Stimulated activated CD8-positive, alpha-beta memory T cell treated with anti-CD3 and anti-CD28 coated beads, Interleukin-2, amount 100 ng/mL, for 1 hour (primary cell): ENCODE measurements around the gene CFAP46.

ENCODE experiments used
- DNase-seq, 2 donors: peaks; one replicate each; pipeline ENCODE4 v3.0.0-alpha.2; 2020; ENCODE audit warnings: low read depth in 2 of 2

Gene CFAP46

GRCh38 chr10:132942101-132943057, at the start of gene CFAP46:
Gene CFAP46 (minus strand): TSS chr10:132942570. CDS start chr10:132942484, 86 bp downstream.
- DNase-seq: no peak

GRCh38 chr10:132991706-132992432, 49.5 kb upstream of the CFAP46 start:
- DNase-seq: no peak

DNA sequence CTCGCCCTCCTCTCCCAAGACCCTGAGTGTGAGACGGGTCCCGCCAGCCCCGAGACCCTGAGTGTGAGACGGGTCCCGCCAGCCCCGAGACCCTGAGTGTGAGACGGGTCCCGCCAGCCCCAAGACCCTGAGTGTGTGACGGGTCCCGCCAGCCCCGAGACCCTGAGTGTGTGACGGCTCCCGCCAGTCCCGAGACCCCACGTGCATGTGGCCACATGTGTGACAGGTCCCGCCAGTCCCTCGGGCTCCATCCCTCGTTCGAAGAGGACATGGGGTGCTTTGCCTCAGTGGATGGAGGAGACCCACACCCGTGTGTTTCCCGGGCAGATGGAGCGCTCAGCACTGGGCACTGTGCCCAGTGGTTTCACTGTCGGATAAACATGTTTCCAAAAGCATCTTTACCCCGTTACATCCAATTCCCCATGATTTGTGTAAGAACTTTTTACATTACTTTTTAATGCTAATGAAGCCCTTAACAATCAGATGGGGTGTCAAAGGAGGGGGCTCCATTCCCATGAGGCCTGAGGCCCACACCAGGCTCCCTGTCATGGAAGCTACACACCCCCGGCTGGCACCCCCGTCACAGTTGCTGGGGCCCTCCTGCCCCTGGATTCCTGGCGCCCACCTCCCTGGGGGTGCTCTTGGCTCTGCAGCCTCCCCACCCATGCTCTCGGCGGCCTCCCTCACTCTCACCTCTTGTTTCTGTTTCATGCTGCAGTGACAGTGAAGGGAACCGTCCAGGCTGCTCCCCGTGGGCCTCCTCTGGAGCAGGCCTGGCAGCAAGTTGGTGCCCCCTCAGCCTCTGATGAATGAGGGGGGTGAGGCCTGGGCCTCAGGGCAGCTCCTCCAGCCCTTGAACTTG, 48.5 kb upstream of the CFAP46 start:
- no peak for DNase-seq

GRCh38 chr10:132989476-132990415, 47.4 kb upstream of the CFAP46 start:
- DNase-seq: no peak

- no peak for DNase-seq
Measured at GRCh38 chr10:132988988-132989387, 46.6 kb upstream of the CFAP46 start.

GRCh38 chr10:132987671-132988571, 45.6 kb upstream of the CFAP46 start:
- DNase-seq: no peak

GRCh38 chr10:132986978-132987377, 44.6 kb upstream of the CFAP46 start:
- DNase-seq: no peak

DNA sequence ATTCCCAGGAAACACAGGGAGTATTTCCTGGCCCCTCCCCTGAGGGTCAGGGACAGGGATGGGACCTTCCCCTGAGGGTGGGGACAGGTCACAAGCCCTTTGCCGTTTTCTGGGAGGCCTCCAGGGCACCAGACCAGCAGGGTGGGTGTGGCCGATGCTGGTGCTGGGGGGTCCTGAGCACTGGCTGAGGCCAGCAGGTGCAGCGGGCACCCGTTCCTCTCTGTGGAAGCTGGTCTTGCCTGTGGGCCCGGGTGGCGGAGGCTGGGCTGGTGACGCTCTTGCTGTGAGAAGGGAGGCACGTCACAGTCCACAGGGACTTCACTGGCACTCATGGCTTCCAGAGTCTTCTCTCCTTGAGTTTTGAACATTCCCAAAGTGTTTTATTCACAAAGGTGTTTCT, 44.2 kb upstream of the CFAP46 start:
- no peak for DNase-seq

DNA sequence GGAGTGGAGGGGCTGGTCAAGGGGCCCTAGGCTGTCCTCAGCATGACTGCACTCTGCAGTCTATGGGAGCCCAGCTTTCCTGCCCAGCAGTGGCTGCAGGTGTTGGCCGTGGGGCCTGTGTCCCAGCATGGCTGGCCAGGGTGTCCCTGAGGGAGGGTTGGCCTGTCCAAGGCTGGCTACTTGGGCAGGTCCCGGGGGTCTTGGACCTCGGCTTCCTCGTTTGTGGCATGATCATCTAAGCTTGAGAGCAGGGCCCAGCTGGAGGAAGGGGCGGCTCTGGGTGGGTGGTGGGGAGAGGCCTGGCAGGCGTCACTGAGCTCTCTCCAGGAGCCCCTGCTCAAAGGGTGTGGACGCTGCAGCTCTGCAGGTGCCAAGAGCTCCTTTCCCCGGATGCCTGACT, 43.7 kb upstream of the CFAP46 start:
- DNase-seq: no peak

DNA sequence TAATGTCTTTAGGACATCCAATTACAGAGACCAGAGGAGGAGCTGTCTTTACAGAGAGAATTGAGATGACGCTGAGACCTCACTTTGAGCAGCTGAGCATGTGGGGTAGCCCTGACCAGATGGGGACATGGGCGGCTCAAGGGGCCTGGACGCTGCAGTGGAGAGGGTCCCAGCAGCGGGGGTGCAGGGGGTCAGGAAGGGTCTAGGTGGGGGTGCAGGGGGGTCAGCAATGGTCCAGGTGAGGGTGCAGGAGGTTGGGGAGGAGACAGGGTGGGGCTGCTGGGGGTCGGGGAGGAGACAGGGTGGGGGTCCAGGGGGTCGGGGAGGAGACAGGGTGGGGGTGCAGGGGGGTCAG, 43.2 kb upstream of the CFAP46 start:
- DNase-seq: no peak

DNA sequence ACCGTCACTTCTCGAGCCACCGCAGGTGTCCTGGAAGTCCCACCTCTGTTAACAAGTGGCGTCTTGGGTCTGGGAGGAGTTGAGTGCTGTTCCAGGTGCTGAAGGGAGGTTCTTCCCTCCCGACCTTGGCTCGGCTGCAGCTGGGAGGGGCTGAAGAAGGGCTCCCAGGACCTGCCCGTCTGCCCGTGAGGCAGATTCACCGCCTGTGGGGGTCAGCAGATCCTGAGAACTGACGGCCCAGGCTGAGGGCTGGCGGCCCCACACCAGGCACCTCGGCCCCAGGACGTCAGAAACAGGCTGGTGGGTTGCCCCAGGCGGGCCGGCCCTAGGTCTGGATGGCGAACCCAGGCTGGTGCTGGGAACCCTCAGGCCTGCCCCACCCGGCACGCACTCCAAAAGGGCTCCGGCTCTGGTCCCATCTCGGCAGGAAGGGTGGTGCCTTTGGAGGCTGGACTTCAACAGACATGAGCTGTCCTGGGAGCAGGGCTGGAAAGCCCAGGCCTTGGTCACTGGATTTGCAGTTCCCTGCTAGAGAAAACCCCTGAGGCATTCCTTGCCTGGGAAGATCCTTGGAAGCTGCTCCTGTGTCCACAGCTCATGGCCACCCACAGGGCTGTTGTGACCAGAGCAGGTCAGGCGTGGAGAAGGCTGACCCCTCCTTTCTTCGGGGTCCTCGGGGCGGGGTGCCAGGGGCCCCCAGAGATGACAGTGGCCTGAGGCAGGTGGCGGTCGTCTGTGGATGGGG, 42.6 kb upstream of the CFAP46 start:
- no peak for DNase-seq

DNA sequence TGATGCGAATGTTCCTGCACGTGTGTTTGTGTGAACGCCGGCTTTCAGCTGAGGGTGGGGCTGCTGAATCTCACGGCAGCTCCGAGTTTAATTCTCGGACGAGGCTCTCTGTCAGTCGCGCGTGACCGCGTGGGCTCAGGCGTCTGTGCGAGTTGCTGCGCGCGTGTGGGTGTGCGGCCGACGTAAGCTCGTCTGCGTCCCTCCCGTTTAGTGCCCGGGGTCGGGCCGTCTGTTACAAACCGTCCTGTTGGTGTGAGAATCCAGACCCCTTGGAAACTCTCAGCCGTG, 41.6 kb upstream of the CFAP46 start:
- no peak for DNase-seq

DNA sequence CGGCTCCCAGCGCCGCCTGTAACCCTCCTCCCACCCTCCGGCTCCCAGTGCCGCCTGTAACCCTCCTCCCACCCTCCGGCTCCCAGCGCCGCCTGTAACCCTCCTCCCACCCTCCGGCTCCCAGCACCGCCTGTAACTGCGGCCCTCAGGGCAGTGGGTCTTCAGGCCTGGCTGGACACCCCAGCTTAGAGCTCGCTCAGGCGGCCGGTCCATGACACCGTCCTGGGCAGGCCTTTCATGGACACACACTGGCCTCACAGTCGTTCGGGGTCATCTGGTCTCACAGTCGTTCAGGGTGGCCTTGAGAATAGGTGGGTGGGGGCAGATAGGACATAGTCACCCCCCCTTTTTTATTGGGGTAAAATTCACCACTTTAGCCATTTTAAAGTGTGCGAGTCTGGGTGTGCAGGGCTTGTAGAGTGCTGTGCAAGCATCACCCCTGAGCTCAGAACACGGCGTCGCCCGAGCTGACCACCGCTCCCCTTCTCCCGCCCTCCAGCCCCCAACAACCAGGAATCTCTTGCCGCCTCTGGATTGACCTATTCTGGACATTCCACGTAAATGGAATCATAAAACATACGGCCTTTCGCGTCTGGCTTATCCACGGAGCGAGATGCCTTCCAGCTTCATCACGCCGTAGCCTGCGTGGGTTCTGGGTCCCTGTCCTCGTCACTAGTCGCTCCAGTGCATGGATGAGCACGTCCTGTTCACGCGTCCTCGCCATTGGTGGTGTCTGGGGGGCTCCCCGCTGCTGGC, 41.1 kb upstream of the CFAP46 start:
- DNase-seq: no peak

DNA sequence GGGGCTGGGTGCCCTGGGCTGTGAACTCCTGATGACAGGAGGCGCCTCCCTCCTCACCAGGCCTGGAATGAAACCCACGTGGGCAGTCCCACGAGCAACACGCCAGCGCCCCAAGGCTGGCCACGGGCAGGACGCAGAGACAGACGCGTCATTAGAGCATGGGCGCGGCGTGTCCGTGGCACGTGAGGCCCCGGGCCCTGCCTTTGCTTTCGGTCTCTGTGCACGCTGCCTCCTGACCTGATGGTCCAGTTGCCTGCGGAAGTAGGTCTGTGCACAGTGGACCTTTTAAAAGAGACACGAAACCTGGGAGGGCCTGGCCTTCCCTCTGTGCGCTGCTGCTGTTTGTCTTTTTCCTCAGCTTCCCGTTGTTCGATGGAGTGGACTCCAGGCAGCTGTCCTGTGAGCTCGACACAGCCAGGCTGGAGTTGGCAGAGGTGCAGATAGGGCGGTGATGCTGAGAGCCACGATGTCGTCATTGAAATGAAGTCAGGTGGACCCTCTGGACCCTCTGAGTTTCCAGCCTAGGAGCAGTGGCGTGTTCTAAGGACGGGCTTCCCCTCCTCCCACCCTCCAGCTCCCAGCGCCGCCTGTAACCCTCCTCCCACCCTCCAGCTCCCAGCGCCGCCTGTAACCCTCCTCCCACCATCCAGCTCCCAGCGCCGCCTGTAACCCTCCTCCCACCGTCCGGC, 40.1 kb upstream of the CFAP46 start:
- no peak for DNase-seq

GRCh38 chr10:132981746-132982145, 39.4 kb upstream of the CFAP46 start:
- DNase-seq: no peak

- DNase-seq: no peak
Measured at GRCh38 chr10:132981173-132981555, 38.8 kb upstream of the CFAP46 start.

DNA sequence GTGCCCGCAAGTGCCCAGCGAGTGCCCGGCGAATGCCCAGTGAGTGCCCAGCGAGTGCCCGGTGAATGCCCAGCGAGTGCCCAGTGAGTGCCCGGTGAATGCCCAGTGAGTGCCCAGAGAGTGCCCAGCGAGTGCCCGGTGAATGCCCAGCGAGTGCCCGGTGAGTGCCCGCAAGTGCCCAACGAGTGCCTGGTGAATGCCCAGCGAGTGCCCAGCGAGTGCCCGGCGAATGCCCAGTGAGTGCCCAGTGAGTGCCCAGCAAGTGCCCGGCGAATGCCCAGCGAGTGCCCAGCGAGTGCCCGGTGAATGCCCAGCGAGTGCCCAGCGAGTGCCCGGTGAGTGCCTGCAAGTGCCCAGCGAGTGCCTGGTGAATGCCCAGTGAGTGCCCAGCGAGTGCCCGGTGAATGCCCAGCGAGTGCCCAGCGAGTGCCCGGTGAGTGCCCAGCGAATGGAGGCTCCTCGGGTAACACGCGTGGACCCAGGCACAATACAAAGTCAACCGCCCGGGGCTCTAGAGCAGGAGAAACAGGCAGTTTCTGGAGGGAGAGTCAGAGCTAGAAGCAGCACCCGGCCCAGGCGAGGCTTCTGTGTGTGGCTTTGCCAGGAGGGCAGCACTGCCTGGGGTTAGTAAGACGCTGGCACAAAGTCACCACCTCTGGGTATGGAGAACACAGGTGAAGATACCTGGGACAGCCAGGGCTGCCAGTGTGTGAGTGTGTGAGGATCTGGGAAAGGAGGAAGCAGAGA, 38.2 kb upstream of the CFAP46 start:
- DNase-seq: no peak
